ENCODE data around the gene ATP5ME.

GRCh38 chr4:667545-667925 lies 6.5 kb downstream of the ATP5ME start:
- TF ChIP-seq POLR2A (IDR thresholded peaks at IDR 0.05; ENCODE audit: insufficient read depth in 1 of 2, low read depth in 2 of 2, low read length in 2 of 2) (no peak), FOXO1 (CRISPR knock-in tag; IDR thresholded peaks at IDR 0.05) (no peak), MIXL1 (CRISPR knock-in tag; IDR thresholded peaks at IDR 0.05) (no peak), ZBTB33 (CRISPR knock-in tag; IDR thresholded peaks at IDR 0.05) (no peak), BRD4 (CRISPR knock-in tag; IDR thresholded peaks at IDR 0.05) (no peak), ZNF274 (CRISPR knock-in tag; IDR thresholded peaks at IDR 0.05) (no peak)

All from HepG2 (cell line).